MM.1S (cell line): ENCODE data around the gene FAAP100.

Experiments
- DNase-seq: peaks from one replicate; pipeline ENCODE4 v3.0.0-alpha.2; 2015
- H2AFZ ChIP-seq: fragments of 300-600 bp; sonication (generic); 2 replicates; pipeline ENCODE4 v1.6.0; 2016; ENCODE audit warnings: antibody characterized with exemption, low read length
- H3F3A ChIP-seq: fragments of 300-600 bp; sonication (generic); 2 replicates; pipeline ENCODE4 v1.6.1; 2016; ENCODE audit warnings: mild to moderate bottlenecking, antibody characterized with exemption, low read length, moderate library complexity, mixed read lengths; ENCODE audit not compliant: insufficient read depth
- H3K27ac ChIP-seq: fragments of 300-600 bp; sonication (generic); 2 replicates; pipeline ENCODE4 v1.5.1; 2016; ENCODE audit warnings: mild to moderate bottlenecking, low read length
- H3K27me3 ChIP-seq: fragments of 300-600 bp; sonication (generic); replicated peaks from 2 replicates; pipeline ENCODE4 v1.6.0; 2016; ENCODE audit warnings: low read length; ENCODE audit not compliant: insufficient read depth
- H3K36me3 ChIP-seq: fragments of 300-600 bp; sonication (generic); replicated peaks from 2 replicates; pipeline ENCODE4 v1.6.1; 2016; ENCODE audit warnings: mild to moderate bottlenecking, low read length, mixed read lengths; ENCODE audit not compliant: insufficient read depth
- H3K4me1 ChIP-seq: fragments of 300-600 bp; sonication (generic); 2 replicates; pipeline ENCODE4 v1.6.1; 2016; ENCODE audit warnings: low read length, mixed read lengths
- H3K4me2 ChIP-seq: fragments of 300-600 bp; sonication (generic); 2 replicates; pipeline ENCODE4 v1.6.0; 2016; ENCODE audit warnings: low read depth, low read length
- H3K4me3 ChIP-seq: fragments of 300-600 bp; sonication (generic); 2 replicates; pipeline ENCODE4 v1.5.1; 2016; ENCODE audit warnings: low read length, mixed read lengths
- H3K79me2 ChIP-seq: fragments of 300-600 bp; sonication (generic); 2 replicates; pipeline ENCODE4 v1.6.1; 2016; ENCODE audit warnings: mixed run types, low read length, mixed read lengths
- H3K9ac ChIP-seq: fragments of 300-600 bp; sonication (generic); 2 replicates; pipeline ENCODE4 v1.6.1; 2016; ENCODE audit warnings: low read length, mixed read lengths
- H3K9me2 ChIP-seq: fragments of 300-600 bp; sonication (generic); replicated peaks from 2 replicates; pipeline ENCODE4 v1.6.1; 2016; ENCODE audit warnings: mild to moderate bottlenecking, low read length, mixed read lengths; ENCODE audit not compliant: insufficient read depth
- H3K9me3 ChIP-seq: fragments of 300-600 bp; sonication (generic); replicated peaks from 2 replicates; pipeline ENCODE4 v1.6.1; 2016; ENCODE audit warnings: mild to moderate bottlenecking, low read length, mixed read lengths; ENCODE audit not compliant: insufficient read depth
- H4K20me1 ChIP-seq: fragments of 300-600 bp; sonication (generic); 2 replicates; pipeline ENCODE4 v1.6.1; 2016; ENCODE audit warnings: mild to moderate bottlenecking, low read length, moderate library complexity, mixed read lengths; ENCODE audit not compliant: insufficient read depth
- CTCF ChIP-seq: fragments of 300-600 bp; sonication (generic); IDR thresholded peaks from 2 replicates; pipeline ENCODE4 v1.5.1; 2016; ENCODE audit warnings: antibody characterized with exemption, low read length, mixed read lengths
- EZH2 ChIP-seq: fragments of 300-600 bp; sonication (generic); optimal IDR thresholded peaks from 2 replicates; pipeline ENCODE3; 2017; ENCODE audit warnings: low read depth, mild to moderate bottlenecking, antibody characterized with exemption, low read length, mixed read lengths
- EZH2phosphoT487 ChIP-seq: fragments of 300-600 bp; sonication (generic); IDR thresholded peaks from 2 replicates; pipeline ENCODE4 v1.6.1; 2018; ENCODE audit warnings: antibody characterized with exemption, low read length

Gene FAAP100

GRCh38 chr17:81566461-81567126 is 14.4 kb upstream of the FAAP100 start:
- Histone ChIP-seq H3K9me2 (no peaks in the 10 kb centered on the region), H3K79me2 (0 out of 2 replicates have a peak, but pooled peaks cover 3% of the 10 kb centered on the region), H3K4me1 (no peaks in the 10 kb centered on the region), H2AFZ (no peak overlapping the region), H3K36me3 (peaks cover 5% of the 10 kb centered on the region), H3K4me2 (no peak overlapping the region), H4K20me1 (no peaks in the 10 kb centered on the region), H3K9me3 (no peaks in the 10 kb centered on the region), H3K4me3 (no peak overlapping the region), H3F3A (no peaks in the 10 kb centered on the region), H3K27me3 (no peaks in the 10 kb centered on the region), H3K9ac (no peak overlapping the region), H3K27ac (no peak overlapping the region)
- no peak for DNase-seq
- TF ChIP-seq EZH2phosphoT487 (no peak), CTCF (no peak), EZH2 (no peak)

- H4K20me1 ChIP-seq: no peaks in the 10 kb centered on the region
- H2AFZ ChIP-seq: no peak overlapping the region
- H3K4me1 ChIP-seq: no peaks in the 10 kb centered on the region
- H3K9ac ChIP-seq: no peak overlapping the region
- 0 out of 2 replicates have a peak, but pooled peaks cover 3% of the 10 kb centered on the region for H3K79me2 ChIP-seq
- H3K27ac ChIP-seq: no peak overlapping the region
- H3K36me3 ChIP-seq: peaks cover 5% of the 10 kb centered on the region
- H3K4me2 ChIP-seq: no peak overlapping the region
- H3K27me3 ChIP-seq: no peaks in the 10 kb centered on the region
- no peaks in the 10 kb centered on the region for H3K9me3 ChIP-seq
- no peak overlapping the region for H3K4me3 ChIP-seq
- TF ChIP-seq EZH2: no peak
- no peak for TF ChIP-seq CTCF
- TF ChIP-seq EZH2phosphoT487: no peak
- no peaks in the 10 kb centered on the region for H3F3A ChIP-seq
- DNase-seq: no peak
- H3K9me2 ChIP-seq: no peaks in the 10 kb centered on the region
These were observed 13.1 kb upstream of the FAAP100 start for GRCh38 chr17:81565231-81565630.

- DNase-seq: no peak
- H3K79me2 ChIP-seq: 0 out of 2 replicates have a peak, but pooled peaks cover 3% of the 10 kb centered on the region
- H3K4me2 ChIP-seq: no peak overlapping the region
- no peak overlapping the region for H3K27ac ChIP-seq
- no peaks in the 10 kb centered on the region for H3K9me3 ChIP-seq
- no peaks in the 10 kb centered on the region for H3F3A ChIP-seq
- H3K4me3 ChIP-seq: no peak overlapping the region
- H3K27me3 ChIP-seq: no peaks in the 10 kb centered on the region
- no peaks in the 10 kb centered on the region for H3K9me2 ChIP-seq
- peaks cover under 1% of the 10 kb centered on the region for H3K36me3 ChIP-seq
- no peak for TF ChIP-seq CTCF
- H2AFZ ChIP-seq: no peak overlapping the region
- no peaks in the 10 kb centered on the region for H4K20me1 ChIP-seq
- H3K4me1 ChIP-seq: no peaks in the 10 kb centered on the region
- no peak overlapping the region for H3K9ac ChIP-seq
These were observed 12.6 kb upstream of the FAAP100 start for GRCh38 chr17:81564778-81565177.
